Hepatocyte (in vitro differentiated cells): ENCODE data around the gene TRMT1L. TPM values are rescaled to one million over a fixed set of nuclear protein-coding genes. Genes with fewer than 3 reads are reported as not detected.

Experiments
- DNase-seq: peaks from one replicate; pipeline ENCODE4 v3.0.0-alpha.2; 2016; ENCODE audit warnings: low spot score
- H2AFZ ChIP-seq: fragments of 200-600 bp; sonication (generic); 2 replicates; pipeline ENCODE4 v1.6.0; 2016; ENCODE audit warnings: antibody characterized with exemption, mild to moderate bottlenecking
- H3K27ac ChIP-seq: fragments of 200-600 bp; sonication (generic); 2 replicates; pipeline ENCODE4 v1.5.1; 2016; ENCODE audit warnings: mild to moderate bottlenecking
- H3K27me3 ChIP-seq: fragments of 200-600 bp; sonication (generic); 2 replicates; pipeline ENCODE4 v1.6.1; 2016
- H3K36me3 ChIP-seq: fragments of 200-600 bp; sonication (generic); replicated peaks from 2 replicates; pipeline ENCODE4 v1.5.1; 2016; ENCODE audit warnings: low read depth; ENCODE audit not compliant: insufficient read depth
- H3K4me1 ChIP-seq: fragments of 200-600 bp; sonication (generic); 2 replicates; pipeline ENCODE4 v1.5.1; 2016; ENCODE audit warnings: mild to moderate bottlenecking, moderate library complexity; ENCODE audit not compliant: insufficient read depth
- H3K4me2 ChIP-seq: fragments of 200-600 bp; sonication (generic); 2 replicates; pipeline ENCODE4 v1.6.0; 2016
- H3K4me3 ChIP-seq: fragments of 200-600 bp; sonication (generic); 2 replicates; pipeline ENCODE4 v1.5.1; 2016; ENCODE audit warnings: mild to moderate bottlenecking
- H3K79me2 ChIP-seq: fragments of 200-600 bp; sonication (generic); 2 replicates; pipeline ENCODE4 v1.6.0; 2017; ENCODE audit warnings: mild to moderate bottlenecking
- H3K9me2 ChIP-seq: fragments of 200-600 bp; sonication (generic); replicated peaks from 2 replicates; pipeline ENCODE4 v1.6.0; 2017; ENCODE audit warnings: mild to moderate bottlenecking; ENCODE audit not compliant: insufficient read depth
- H3K9me3 ChIP-seq: fragments of 200-600 bp; sonication (generic); 2 replicates; pipeline ENCODE4 v1.5.1; 2016; ENCODE audit warnings: low read depth, mild to moderate bottlenecking
- H4K20me1 ChIP-seq: fragments of 200-600 bp; sonication (generic); 2 replicates; pipeline ENCODE4 v1.6.0; 2016; ENCODE audit warnings: mild to moderate bottlenecking; ENCODE audit not compliant: insufficient read depth, poor library complexity, severe bottlenecking
- CTCF ChIP-seq: fragments of 200-600 bp; sonication (generic); IDR thresholded peaks from 2 replicates; pipeline ENCODE4 v1.5.1; 2016; ENCODE audit warnings: antibody characterized with exemption, mild to moderate bottlenecking; ENCODE audit not compliant: poor library complexity
- EZH2 ChIP-seq: fragments of 200-600 bp; sonication (generic); IDR thresholded peaks from 2 replicates; pipeline ENCODE4 v1.6.1; 2016; ENCODE audit warnings: antibody characterized with exemption, mild to moderate bottlenecking, borderline replicate concordance
- EZH2phosphoT487 ChIP-seq: fragments of 200-600 bp; sonication (generic); IDR thresholded peaks from one replicate; pipeline ENCODE4 v1.6.1; 2018; ENCODE audit warnings: antibody characterized with exemption, mild to moderate bottlenecking, low read depth, moderate library complexity; ENCODE audit not compliant: unreplicated experiment, severe bottlenecking
- WGBS: methylation state at CpG from one replicate; pipeline ENCODE4 v1.1.6; 2016; ENCODE audit warnings: low lambda C conversion rate; ENCODE audit errors: missing lambda C conversion rate; 5-methylcytosine and 5-hydroxymethylcytosine counted together
- polyA plus RNA-seq: library from polyadenylated mRNA; unstranded; fragments of >200 nt; fragmentation: Nextera tagmentation; extraction: Ambion mirVana; gene quantifications from 2 replicates; pipeline ENCODE4 v1.2.1, GENCODE V29; 2016
- total RNA-seq: library from RNA; depleted of rRNA; stranded (reverse); fragments of >200 nt; gene quantifications from 2 replicates; pipeline ENCODE4 v1.2.3, GENCODE V29; 2014

Gene TRMT1L
- total and polyA plus RNA-seq, 2 experiments from 2014 or later = 12.3 to 23.1 TPM

GRCh38 chr1:185151215-185151614, 5.5 kb downstream of the TRMT1L start:
- Histone ChIP-seq H3K27me3 (no peaks in the 10 kb centered on the region), H3K9me2 (no peaks in the 10 kb centered on the region), H2AFZ (no peak overlapping the region), H3K4me1 (peaks cover 20% of the 10 kb centered on the region), H4K20me1 (no peaks in the 10 kb centered on the region), H3K4me2 (no peak overlapping the region), H3K27ac (no peak overlapping the region), H3K4me3 (no peak overlapping the region), H3K9me3 (no peaks in the 10 kb centered on the region), H3K36me3 (no peaks in the 10 kb centered on the region), H3K79me2 (peaks cover 34% of the 10 kb centered on the region)
- 95% methylated on average over 5 of the region's 5 CpGs for whole genome bisulfite sequencing
- DNase-seq = no peak
- TF ChIP-seq CTCF = no peak
- TF ChIP-seq EZH2phosphoT487 = no peak
- no peak for TF ChIP-seq EZH2

GRCh38 chr1:185144233-185144632, 12.5 kb downstream of the TRMT1L start:
- Histone ChIP-seq H3K79me2 (no peaks in the 10 kb centered on the region), H3K9me3 (no peaks in the 10 kb centered on the region), H2AFZ (no peak overlapping the region), H3K27me3 (no peaks in the 10 kb centered on the region), H3K36me3 (no peaks in the 10 kb centered on the region), H3K9me2 (no peaks in the 10 kb centered on the region), H3K4me3 (no peak overlapping the region), H4K20me1 (no peaks in the 10 kb centered on the region), H3K4me2 (no peak overlapping the region), H3K4me1 (no peaks in the 10 kb centered on the region), H3K27ac (no peak overlapping the region)
- DNase-seq = no peak
- no peak for TF ChIP-seq CTCF
- no peak for TF ChIP-seq EZH2

- no peaks in the 10 kb centered on the region for H3K9me3 ChIP-seq
- over 99% methylated on average over 4 of the region's 4 CpGs for WGBS
- H4K20me1 ChIP-seq = no peaks in the 10 kb centered on the region
- H3K4me3 ChIP-seq = no peak overlapping the region
- no peaks in the 10 kb centered on the region for H3K36me3 ChIP-seq
- TF ChIP-seq EZH2 = no peak
- TF ChIP-seq EZH2phosphoT487 = no peak
- TF ChIP-seq CTCF = no peak
- no peaks in the 10 kb centered on the region for H3K9me2 ChIP-seq
- no peak overlapping the region for H3K27ac ChIP-seq
- DNase-seq = no peak
- H2AFZ ChIP-seq = no peak overlapping the region
- no peak overlapping the region for H3K4me2 ChIP-seq
- no peaks in the 10 kb centered on the region for H3K27me3 ChIP-seq
- H3K4me1 ChIP-seq = no peaks in the 10 kb centered on the region
- H3K79me2 ChIP-seq = no peaks in the 10 kb centered on the region
Observed at GRCh38 chr1:185139246-185139645, 17.5 kb downstream of the TRMT1L start.

GRCh38 chr1:185137896-185138545, 18.7 kb downstream of the TRMT1L start:
- no peak overlapping the region for H3K27ac ChIP-seq
- 97% methylated on average over 1 of the region's 1 CpG for WGBS
- H3K4me3 ChIP-seq = no peak overlapping the region
- H3K9me3 ChIP-seq = peaks cover under 1% of the 10 kb centered on the region
- H3K9me2 ChIP-seq = no peaks in the 10 kb centered on the region
- H3K4me2 ChIP-seq = no peak overlapping the region
- no peak overlapping the region for H2AFZ ChIP-seq
- H3K79me2 ChIP-seq = no peaks in the 10 kb centered on the region
- H3K27me3 ChIP-seq = no peaks in the 10 kb centered on the region
- no peak for DNase-seq
- H4K20me1 ChIP-seq = no peaks in the 10 kb centered on the region
- no peaks in the 10 kb centered on the region for H3K4me1 ChIP-seq
- no peaks in the 10 kb centered on the region for H3K36me3 ChIP-seq
- TF ChIP-seq EZH2 = no peak
- no peak for TF ChIP-seq CTCF
- no peak for TF ChIP-seq EZH2phosphoT487
